Smooth muscle cell (in vitro differentiated cells): ENCODE results near the gene SERPINA12. TPM values are rescaled to one million over a fixed set of nuclear protein-coding genes. Genes with fewer than 3 reads are reported as not detected.

Experiments used
- DNase-seq: peaks from one replicate; lab custom pipeline; 2025; ENCODE audit not compliant: unreplicated experiment; lab: John Stamatoyannopoulos, UW
- H2AFZ ChIP-seq: fragments of 200-600 bp; sonication (generic); 2 replicates; pipeline ENCODE4 v1.6.0; 2016; ENCODE audit warnings: antibody characterized with exemption, low read depth, mild to moderate bottlenecking
- H3F3A ChIP-seq: fragments of 200-600 bp; sonication (generic); 2 replicates; pipeline ENCODE4 v1.6.0; 2017; ENCODE audit warnings: antibody characterized with exemption, low read depth
- H3K27ac ChIP-seq: fragments of 200-600 bp; sonication (generic); 2 replicates; pipeline ENCODE4 v1.5.1; 2016; ENCODE audit warnings: low read depth, mild to moderate bottlenecking
- H3K27me3 ChIP-seq: fragments of 200-600 bp; sonication (generic); 2 replicates; pipeline ENCODE4 v1.6.1; 2016; ENCODE audit warnings: low read depth, mild to moderate bottlenecking
- H3K36me3 ChIP-seq: fragments of 200-600 bp; sonication (generic); 2 replicates; pipeline ENCODE4 v1.5.1; 2016; ENCODE audit warnings: low read depth
- H3K4me1 ChIP-seq: fragments of 200-600 bp; sonication (generic); 2 replicates; pipeline ENCODE4 v1.5.1; 2016; ENCODE audit warnings: low read depth
- H3K4me2 ChIP-seq: fragments of 200-600 bp; sonication (generic); 2 replicates; pipeline ENCODE4 v1.6.0; 2016; ENCODE audit warnings: mild to moderate bottlenecking
- H3K4me3 ChIP-seq: fragments of 200-600 bp; sonication (generic); 2 replicates; pipeline ENCODE4 v1.5.1; 2016; ENCODE audit warnings: mild to moderate bottlenecking
- H3K79me2 ChIP-seq: fragments of 200-600 bp; sonication (generic); 2 replicates; pipeline ENCODE4 v1.6.0; 2016; ENCODE audit warnings: low read depth, mild to moderate bottlenecking
- H3K9ac ChIP-seq: fragments of 200-600 bp; sonication (generic); 2 replicates; pipeline ENCODE4 v1.6.0; 2016; ENCODE audit warnings: low read depth
- H3K9me3 ChIP-seq: fragments of 200-600 bp; sonication (generic); replicated peaks from 2 replicates; pipeline ENCODE4 v1.5.1; 2016; ENCODE audit warnings: low read depth
- H4K20me1 ChIP-seq: fragments of 200-600 bp; sonication (generic); 2 replicates; pipeline ENCODE4 v1.6.0; 2016; ENCODE audit warnings: low read depth
- WGBS: methylation state at CpG from one replicate; pipeline ENCODE4 v1.1.7; 2016; ENCODE audit warnings: low lambda C conversion rate; 5-methylcytosine and 5-hydroxymethylcytosine counted together
- polyA plus RNA-seq: library from polyadenylated mRNA; unstranded; fragments of >200 nt; fragmentation: Nextera tagmentation; extraction: Ambion mirVana; gene quantifications from 2 replicates; pipeline ENCODE4 v1.2.1, GENCODE V29; 2016
- total RNA-seq: library from RNA; depleted of rRNA; stranded (reverse); fragments of >200 nt; gene quantifications from 2 replicates; pipeline ENCODE4 v1.2.3, GENCODE V29; 2014
- TF ChIP-seq, protein P1 (sequence below): fragments of 200-600 bp; sonication (generic); IDR thresholded peaks from 2 replicates; pipeline ENCODE4 v1.5.1; 2017; ENCODE audit warnings: borderline replicate concordance, mild to moderate bottlenecking, antibody characterized with exemption; ENCODE audit not compliant: insufficient read depth, poor library complexity, severe bottlenecking

SERPINA12 gene
- total and polyA plus RNA-seq, 2 experiments from 2014 or later, result not detected

DNA sequence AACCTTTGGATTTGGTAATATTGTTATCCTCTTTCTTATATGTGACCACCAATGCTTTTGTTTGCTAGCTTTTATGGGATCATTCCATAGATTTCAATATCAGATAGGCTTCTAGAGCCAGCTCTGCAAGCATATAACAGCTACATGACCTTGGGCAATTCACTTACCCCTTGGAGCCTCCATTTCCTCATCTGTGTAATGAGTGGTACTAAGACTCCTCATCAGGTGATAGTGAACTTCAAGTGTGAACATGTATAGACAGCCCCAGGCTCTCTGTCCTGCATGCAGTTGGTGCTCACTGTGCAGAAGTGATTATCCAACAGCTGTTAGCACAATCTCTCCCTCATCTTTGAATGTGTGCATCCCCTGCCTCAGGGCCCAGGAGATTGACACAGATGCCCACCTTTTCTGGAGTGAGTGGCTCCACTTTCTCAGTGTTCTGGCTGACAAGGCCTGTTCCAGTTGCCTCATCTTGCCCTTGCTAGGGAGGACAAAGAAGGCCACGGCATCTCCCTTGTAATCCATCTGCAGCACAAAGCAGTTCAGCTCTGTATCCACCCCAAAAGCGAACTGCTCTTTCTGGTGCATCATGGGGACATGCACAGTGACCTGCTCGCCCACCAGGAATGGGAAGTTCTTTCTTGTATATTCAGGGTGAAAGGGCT is 42.4 kb downstream of the SERPINA12 start:
- no peak overlapping the region for H3K27ac ChIP-seq
- TF ChIP-seq, protein P1, sequence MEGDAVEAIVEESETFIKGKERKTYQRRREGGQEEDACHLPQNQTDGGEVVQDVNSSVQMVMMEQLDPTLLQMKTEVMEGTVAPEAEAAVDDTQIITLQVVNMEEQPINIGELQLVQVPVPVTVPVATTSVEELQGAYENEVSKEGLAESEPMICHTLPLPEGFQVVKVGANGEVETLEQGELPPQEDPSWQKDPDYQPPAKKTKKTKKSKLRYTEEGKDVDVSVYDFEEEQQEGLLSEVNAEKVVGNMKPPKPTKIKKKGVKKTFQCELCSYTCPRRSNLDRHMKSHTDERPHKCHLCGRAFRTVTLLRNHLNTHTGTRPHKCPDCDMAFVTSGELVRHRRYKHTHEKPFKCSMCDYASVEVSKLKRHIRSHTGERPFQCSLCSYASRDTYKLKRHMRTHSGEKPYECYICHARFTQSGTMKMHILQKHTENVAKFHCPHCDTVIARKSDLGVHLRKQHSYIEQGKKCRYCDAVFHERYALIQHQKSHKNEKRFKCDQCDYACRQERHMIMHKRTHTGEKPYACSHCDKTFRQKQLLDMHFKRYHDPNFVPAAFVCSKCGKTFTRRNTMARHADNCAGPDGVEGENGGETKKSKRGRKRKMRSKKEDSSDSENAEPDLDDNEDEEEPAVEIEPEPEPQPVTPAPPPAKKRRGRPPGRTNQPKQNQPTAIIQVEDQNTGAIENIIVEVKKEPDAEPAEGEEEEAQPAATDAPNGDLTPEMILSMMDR, result no peak
- H3K27me3 ChIP-seq, result no peaks in the 10 kb centered on the region
- H3K79me2 ChIP-seq, result no peaks in the 10 kb centered on the region
- H2AFZ ChIP-seq, result no peak overlapping the region
- H3K9ac ChIP-seq, result no peak overlapping the region
- 74% methylated on average over 3 of the region's 3 CpGs for WGBS
- DNase-seq, result no peak
- H4K20me1 ChIP-seq, result no peaks in the 10 kb centered on the region
- no peaks in the 10 kb centered on the region for H3K9me3 ChIP-seq
- no peaks in the 10 kb centered on the region for H3K36me3 ChIP-seq
- no peaks in the 10 kb centered on the region for H3F3A ChIP-seq
- H3K4me3 ChIP-seq, result no peak overlapping the region
- no peaks in the 10 kb centered on the region for H3K4me1 ChIP-seq
- H3K4me2 ChIP-seq, result no peak overlapping the region

DNA sequence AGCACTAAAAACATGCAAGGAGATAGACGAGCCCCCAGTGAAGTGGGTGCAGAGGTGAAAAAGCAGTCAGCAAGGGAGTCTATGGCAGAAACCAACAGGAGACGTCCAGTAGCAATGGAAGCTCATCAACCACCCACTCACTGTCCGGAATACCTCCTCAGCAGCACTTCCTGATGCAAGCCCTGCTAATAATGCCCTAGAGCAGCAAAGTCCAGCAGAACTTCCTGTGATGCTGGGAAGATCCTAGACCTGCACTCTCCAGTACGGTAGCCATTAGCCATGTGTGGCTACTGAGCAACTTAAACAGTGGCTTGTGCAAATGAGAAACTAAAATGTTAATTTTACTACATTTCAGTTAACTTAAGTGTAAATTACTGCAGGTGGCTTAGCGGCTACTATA is 44.2 kb downstream of the SERPINA12 start:
- no peaks in the 10 kb centered on the region for H3K36me3 ChIP-seq
- WGBS, result 87% methylated on average over 5 of the region's 5 CpGs
- no peak overlapping the region for H3K4me2 ChIP-seq
- TF ChIP-seq, protein P1, result no peak
- H3K4me3 ChIP-seq, result no peak overlapping the region
- H3K9ac ChIP-seq, result no peak overlapping the region
- no peaks in the 10 kb centered on the region for H3K9me3 ChIP-seq
- no peaks in the 10 kb centered on the region for H3K27me3 ChIP-seq
- H4K20me1 ChIP-seq, result no peaks in the 10 kb centered on the region
- no peak overlapping the region for H2AFZ ChIP-seq
- no peak for DNase-seq
- no peaks in the 10 kb centered on the region for H3K4me1 ChIP-seq
- no peak overlapping the region for H3K27ac ChIP-seq
- no peaks in the 10 kb centered on the region for H3F3A ChIP-seq
- H3K79me2 ChIP-seq, result no peaks in the 10 kb centered on the region

DNA sequence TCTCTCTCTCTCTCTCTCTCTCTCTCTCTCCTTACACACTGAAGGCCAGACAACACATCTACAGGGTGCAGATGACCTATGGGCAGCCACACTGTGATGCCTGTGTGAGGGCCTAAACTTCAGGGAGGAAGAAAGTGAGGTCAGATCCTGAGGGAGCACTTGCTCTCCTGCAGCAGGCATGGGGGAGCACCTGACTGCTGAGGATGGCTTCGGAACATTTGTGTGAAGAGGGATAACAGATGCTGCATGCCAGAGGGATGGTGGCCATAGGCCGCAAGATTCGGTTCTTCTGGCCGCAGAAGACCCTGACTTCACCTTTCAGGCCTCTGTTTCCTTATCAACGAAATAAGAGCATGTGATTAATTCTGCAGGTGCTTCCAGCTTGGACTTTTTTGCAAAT is 45.0 kb downstream of the SERPINA12 start:
- Histone ChIP-seq H4K20me1 (no peaks in the 10 kb centered on the region), H2AFZ (no peak overlapping the region), H3K79me2 (no peaks in the 10 kb centered on the region), H3K9me3 (no peaks in the 10 kb centered on the region), H3K9ac (no peak overlapping the region), H3K4me1 (no peaks in the 10 kb centered on the region), H3K4me3 (no peak overlapping the region), H3F3A (no peaks in the 10 kb centered on the region), H3K27me3 (no peaks in the 10 kb centered on the region), H3K4me2 (no peak overlapping the region), H3K36me3 (no peaks in the 10 kb centered on the region), H3K27ac (no peak overlapping the region)
- no peak for DNase-seq
- WGBS, result 88% methylated on average over 5 of the region's 5 CpGs
- TF ChIP-seq, protein P1, result no peak
